ENCODE results near the gene FKBP1A. TPM values are rescaled to one million over a fixed set of nuclear protein-coding genes. Genes with fewer than 3 reads are reported as not detected.
A peak's percentile ranks its signal among the peaks of the same experiment; 100 is the strongest.

The FKBP1A gene
- total and polyA plus RNA-seq, 10 of the 15 experiments (the other 5 are each of a cell fraction or from before 2014, with no cell fraction given): 103 to 687 (median 254) TPM

- no peak for TF ChIP-seq ZBTB11 (CRISPR knock-in tag; IDR thresholded peaks at IDR 0.05)
- TF ChIP-seq SMC3 (IDR thresholded peaks at IDR 0.05; ENCODE audit: borderline replicate concordance, low read length): no peak
- TF ChIP-seq TAF1 (IDR thresholded peaks at IDR 0.05; ENCODE audit: borderline replicate concordance, low read depth, low read length): peak; percentile 52; the same call in 1 of the 2 replicates
- TF ChIP-seq HCFC1 (IDR thresholded peaks at IDR 0.05; ENCODE audit: low read length): peak; percentile 84
- no peak for TF ChIP-seq FOS (IDR thresholded peaks at IDR 0.05; ENCODE audit: borderline replicate concordance, extremely low read depth, insufficient read length)
- peak; percentile 91 for TF ChIP-seq POLR2A (IDR thresholded peaks at IDR 0.05; ENCODE audit: low read depth, low read length)
- TF ChIP-seq BCLAF1 (IDR thresholded peaks at IDR 0.05): no peak
- TF ChIP-seq MYB (IDR thresholded peaks at IDR 0.05; ENCODE audit: borderline replicate concordance, low read depth, low read length): no peak
- TF ChIP-seq SKIL (IDR thresholded peaks at IDR 0.05; ENCODE audit: low read depth, poor library complexity, severe bottlenecking): no peak
- TF ChIP-seq RAD51 (IDR thresholded peaks at IDR 0.05): no peak
- no peak for TF ChIP-seq EZH2 (IDR thresholded peaks at IDR 0.05; ENCODE audit: borderline replicate concordance, control insufficient read depth, low read depth, low read length)
- TF ChIP-seq BCL11A (IDR thresholded peaks at IDR 0.05; ENCODE audit: low read depth, low read length): no peak
- TF ChIP-seq ZSCAN29 (IDR thresholded peaks at IDR 0.05): no peak
- TF ChIP-seq BACH1 (IDR thresholded peaks at IDR 0.05; ENCODE audit: borderline replicate concordance): peak; percentile 68
- no peak for TF ChIP-seq JUNB (IDR thresholded peaks at IDR 0.05)
- no peak for TF ChIP-seq ZBTB4 (CRISPR knock-in tag; IDR thresholded peaks at IDR 0.05)
- TF ChIP-seq ZNF384 (IDR thresholded peaks at IDR 0.05; ENCODE audit: borderline replicate concordance, low read depth, low read length): no peak
- TF ChIP-seq MYC (IDR thresholded peaks at IDR 0.05; ENCODE audit: insufficient read depth, insufficient read length, insufficient replicate concordance, low read length, severe bottlenecking): no peak
These were observed at the start of gene FKBP1A (continued) for GRCh38 chr20:1392693-1393506.

Measured in GM12878 (cell line).